GM12874 (cell line): ENCODE data around the gene BTBD10.

Source experiments
- TF ChIP-seq, protein P1 (sequence below): IDR thresholded peaks from 2 replicates; pipeline ENCODE4 v1.5.1; 2011; ENCODE audit warnings: low read depth, mild to moderate bottlenecking, control low read depth, low read length, moderate library complexity; ENCODE audit not compliant: insufficient read depth

Gene BTBD10

DNA sequence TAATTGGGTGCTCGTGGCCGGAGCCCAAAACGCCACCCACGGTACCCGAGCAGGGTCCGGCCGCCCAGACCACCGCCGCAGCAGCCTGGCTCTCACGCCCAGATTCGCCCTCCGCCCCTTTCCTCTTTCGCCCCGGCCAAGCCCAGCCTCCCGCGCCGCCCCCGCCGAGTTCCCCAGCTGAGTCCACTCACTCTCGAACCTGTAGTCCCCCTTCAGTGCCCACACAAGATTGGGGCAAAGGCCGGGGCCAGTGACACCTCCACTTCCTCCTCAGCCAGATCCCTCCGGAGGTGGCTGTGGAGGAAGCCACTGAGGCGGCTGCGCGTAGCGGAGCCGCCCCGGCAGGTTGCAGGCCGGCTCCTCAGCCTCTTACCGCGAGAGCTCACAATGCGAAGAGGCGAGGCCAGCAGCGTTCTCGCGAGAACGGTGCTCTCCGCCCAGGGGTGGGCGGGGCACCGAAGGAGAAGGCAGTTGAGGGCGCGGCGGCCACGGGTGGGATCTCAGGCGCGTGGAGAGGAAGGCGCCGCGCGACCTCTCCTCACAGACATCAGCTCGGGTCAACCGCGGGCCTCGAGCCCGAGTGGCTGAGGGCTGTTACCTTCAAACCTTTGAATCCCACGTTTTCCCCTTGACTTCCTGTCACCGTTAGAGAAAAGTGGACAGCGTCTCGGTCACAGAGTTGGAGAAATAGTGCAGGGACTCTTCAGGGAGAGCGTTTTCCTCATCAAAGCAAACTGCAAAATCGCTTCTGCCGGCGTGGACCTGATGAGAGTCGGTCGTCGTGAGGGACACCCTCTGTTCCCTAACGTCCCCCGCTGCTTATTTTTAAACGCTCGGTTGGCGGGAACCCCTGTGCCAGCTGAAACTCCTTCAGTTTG is at the start of gene BTBD10:
Gene BTBD10, minus strand, starts transcription at position 322 of the 878 bp plus-strand sequence. CDS start 18,098 bp downstream, outside the sequence.
- TF ChIP-seq, protein P1, sequence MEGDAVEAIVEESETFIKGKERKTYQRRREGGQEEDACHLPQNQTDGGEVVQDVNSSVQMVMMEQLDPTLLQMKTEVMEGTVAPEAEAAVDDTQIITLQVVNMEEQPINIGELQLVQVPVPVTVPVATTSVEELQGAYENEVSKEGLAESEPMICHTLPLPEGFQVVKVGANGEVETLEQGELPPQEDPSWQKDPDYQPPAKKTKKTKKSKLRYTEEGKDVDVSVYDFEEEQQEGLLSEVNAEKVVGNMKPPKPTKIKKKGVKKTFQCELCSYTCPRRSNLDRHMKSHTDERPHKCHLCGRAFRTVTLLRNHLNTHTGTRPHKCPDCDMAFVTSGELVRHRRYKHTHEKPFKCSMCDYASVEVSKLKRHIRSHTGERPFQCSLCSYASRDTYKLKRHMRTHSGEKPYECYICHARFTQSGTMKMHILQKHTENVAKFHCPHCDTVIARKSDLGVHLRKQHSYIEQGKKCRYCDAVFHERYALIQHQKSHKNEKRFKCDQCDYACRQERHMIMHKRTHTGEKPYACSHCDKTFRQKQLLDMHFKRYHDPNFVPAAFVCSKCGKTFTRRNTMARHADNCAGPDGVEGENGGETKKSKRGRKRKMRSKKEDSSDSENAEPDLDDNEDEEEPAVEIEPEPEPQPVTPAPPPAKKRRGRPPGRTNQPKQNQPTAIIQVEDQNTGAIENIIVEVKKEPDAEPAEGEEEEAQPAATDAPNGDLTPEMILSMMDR: no peak

DNA sequence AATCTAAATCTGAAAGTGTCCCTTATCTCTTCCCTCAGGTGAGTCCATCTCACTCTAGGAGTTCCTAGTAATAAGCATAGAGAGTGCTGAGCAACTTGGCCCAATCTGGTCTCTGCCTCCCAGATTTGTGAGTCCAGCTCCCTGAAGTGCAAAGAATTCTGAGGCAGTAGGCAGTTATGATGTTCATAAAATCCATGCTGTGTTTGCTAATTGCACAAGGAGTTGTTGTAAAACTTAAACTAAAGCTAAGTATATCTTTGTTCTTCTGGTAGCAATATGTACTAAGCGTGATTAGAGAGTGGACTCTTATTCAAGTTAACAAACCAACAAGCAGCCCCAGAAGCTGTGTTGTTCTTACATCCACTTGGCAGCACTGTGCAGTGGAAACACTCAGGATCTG is 40.4 kb upstream of the BTBD10 start:
- TF ChIP-seq, protein P1: no peak

DNA sequence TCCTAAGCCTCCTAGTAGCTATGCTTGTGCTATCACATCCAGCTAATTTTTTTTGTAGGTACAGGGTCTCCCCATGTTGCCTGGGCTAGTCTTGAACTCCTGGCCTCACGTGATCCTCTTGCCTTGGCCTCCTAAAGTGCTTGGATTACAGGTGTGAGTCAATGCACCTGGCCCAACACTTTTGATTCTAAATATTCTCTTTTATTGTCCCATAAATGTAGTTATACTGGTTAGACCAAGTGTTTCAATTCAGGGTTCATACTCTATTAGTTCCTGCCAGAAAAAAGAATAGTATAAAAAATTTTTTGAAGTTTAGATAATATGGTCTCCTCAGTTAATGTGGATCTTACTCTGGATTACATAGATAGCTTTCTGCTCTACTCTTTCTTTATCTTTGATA is 39.5 kb upstream of the BTBD10 start:
- TF ChIP-seq, protein P1: no peak

DNA sequence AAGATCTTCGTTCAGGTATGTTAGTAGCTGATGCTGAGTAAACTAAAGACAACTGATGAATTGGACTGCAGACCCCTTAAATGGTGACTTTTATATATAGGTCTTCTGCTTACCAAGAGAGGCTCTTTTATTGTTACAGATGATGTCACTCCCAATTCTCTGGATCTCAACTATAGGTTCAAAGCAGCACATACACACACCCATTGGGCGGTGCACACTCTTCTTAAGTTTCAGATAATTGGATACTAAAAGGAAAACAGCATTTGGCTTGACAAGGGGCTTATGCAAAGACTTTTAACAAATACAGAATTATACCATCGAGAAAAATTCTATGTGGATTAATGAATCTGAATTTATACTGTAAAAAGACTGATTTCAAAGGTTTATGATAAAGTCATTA is 32.9 kb upstream of the BTBD10 start, which contains the start of gene PTH:
Gene PTH, minus strand, starts transcription at position 69 of the 400 bp plus-strand sequence. CDS start 3,142 bp downstream, outside the sequence.
- TF ChIP-seq, protein P1: no peak

DNA sequence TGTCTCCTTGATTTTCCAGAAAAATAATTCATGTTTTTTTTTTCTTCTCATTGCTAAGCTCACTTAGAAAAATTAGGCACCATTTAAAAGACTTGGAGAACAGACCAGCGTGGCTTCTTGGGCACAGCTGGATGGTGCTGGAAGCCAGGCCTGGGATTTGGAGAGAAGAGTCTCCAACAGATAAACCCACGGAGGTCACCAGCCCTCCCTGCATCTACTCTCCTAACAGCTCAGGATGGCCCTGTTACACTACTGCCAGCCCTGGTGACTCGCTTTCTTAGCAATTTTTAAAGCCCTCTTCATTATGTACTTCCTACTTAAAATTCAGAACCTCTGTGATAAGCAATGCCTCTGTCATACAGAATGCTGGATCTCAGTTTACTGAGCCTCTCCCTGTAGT is 31.0 kb upstream of the BTBD10 start:
- TF ChIP-seq, protein P1: no peak

DNA sequence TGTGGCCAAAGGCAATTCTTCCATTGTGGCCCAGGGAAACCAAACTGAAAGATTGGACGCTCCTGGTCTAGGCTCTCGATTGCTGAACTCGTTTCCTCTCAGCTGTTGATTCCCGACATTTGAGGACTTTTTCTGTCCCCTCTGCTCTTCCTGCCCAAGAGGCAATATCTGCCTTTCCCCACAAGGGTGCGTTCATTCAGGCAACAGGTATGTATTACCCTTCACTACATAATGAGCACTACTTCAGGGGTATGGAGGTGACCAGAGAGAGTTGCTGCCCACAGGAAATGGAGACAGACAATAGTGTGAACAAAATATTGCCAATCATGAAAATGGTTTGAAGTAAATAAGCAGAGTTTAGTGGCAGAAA is 24.6 kb upstream of the BTBD10 start:
- TF ChIP-seq, protein P1: peak; percentile 19; the same call in 1 of the 2 replicates

DNA sequence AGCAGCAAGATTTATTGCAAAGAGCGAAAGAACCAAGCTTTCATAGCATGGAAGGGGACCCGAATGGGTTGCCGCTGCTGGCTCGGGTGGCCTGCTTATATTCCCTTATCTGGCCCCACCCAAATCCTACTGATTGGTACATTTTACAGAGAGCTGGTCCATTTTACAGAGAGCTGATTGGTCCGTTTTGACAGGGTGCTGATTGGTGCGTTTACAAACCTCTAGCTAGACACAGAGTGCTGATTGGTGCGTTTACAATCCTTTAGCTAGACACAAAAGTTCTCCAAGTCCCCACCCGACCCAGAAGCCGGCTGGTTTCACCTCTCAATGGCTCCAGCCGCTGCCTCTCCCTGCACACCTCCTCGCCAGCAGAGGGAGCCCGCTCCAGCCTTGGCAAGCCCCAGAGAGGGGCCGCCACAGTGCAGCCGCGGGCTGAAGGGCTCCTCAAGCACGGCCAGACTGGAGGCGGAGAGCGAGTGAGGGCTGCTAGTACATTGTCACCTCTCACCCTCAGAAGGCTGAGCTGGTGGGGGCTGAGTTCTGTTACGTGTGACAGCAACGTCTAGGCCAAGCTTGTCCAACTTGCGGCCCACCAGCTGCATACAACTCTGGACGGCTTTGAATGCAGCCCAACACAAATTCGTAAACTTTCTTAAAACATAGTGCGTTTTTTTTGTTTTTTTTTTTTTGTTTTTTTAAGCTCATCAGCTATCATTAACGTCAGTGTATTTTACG is 24.1 kb upstream of the BTBD10 start:
- TF ChIP-seq, protein P1: peak; percentile 58
